Spleen (tissue), 7 donors: ENCODE data around the gene TTC7B.

ENCODE experiments used
- CTCF ChIP-seq, 11 experiments: fragments of 200-600 bp in 7 of 11; fragments of 450-650 bp in 4 of 11; sonication (generic) in 4 of 11; IDR thresholded peaks in 8 of 11; conservative IDR thresholded peaks in 3 of 11; 1 replicate in 7 of 11; 2 replicates in 4 of 11; pipeline versions ENCODE4 v1.4.0 to v1.8.0; 2016 to 2021; ENCODE audit warnings: antibody characterized with exemption in 11 of 11, inconsistent platforms in 4 of 11, mild to moderate bottlenecking in 1 of 11
- POLR2A ChIP-seq, 3 donors: fragments of 450-650 bp; IDR thresholded peaks; one replicate each; pipeline ENCODE4 v1.5.1; 2017; ENCODE audit warnings: antibody characterized with exemption in 3 of 3, mild to moderate bottlenecking in 1 of 3
- POLR2AphosphoS5 ChIP-seq, 3 donors: sonication (generic); formaldehyde crosslinking; IDR thresholded peaks; one replicate each; pipeline ENCODE4 v1.5.1; 2017; ENCODE audit warnings: antibody characterized with exemption in 3 of 3
- donor health status: DM: no; HTN: no; CAD: no; lungs with moderate emphysema.
- donor health status: DM: no; HTN: no; CAD: no.
- donor health status: DM: no; HTN: no; CAD: no.

DNA sequence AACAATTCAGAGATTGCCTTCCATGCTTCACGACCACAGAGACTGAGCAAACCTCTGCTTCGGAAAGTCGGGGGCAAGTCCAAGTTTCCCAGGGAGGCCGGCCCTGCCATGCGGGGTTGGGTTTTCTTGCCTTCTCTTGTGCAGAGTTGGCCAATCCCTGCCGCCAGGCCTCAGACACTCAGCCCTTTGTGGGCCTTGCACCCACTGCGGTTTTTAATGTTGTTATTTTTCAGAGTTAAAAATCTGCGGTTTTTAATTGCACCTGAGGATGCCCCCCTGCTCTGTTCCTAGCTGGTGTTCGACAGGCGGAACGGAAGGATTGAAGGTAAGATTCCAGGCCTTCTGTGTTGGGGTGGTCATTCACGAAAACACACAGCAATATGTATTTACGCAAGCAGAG lies 310.7 kb downstream of the TTC7B start:
- no peak for TF ChIP-seq CTCF (IDR thresholded peaks at IDR 0.05 in 8 of 11, conservative IDR thresholded peaks at IDR 0.05 in 3 of 11)
- no peak for TF ChIP-seq POLR2A (IDR thresholded peaks at IDR 0.05)
- no peak for TF ChIP-seq POLR2AphosphoS5 (IDR thresholded peaks at IDR 0.05)
